AG09309 (cell line): ENCODE data around the gene HSD3B2.
"Not testable (repeated sequence)": the region's sequence is repeated elsewhere in the genome, so short reads cannot be mapped to it uniquely, and the experiment has no call there.

Experiments used
- DNase-seq: peaks from one replicate; pipeline ENCODE4 v3.0.0-alpha.2; 2010; ENCODE audit warnings: low read depth
- H3K4me3 ChIP-seq: 2 replicates; pipeline ENCODE4 v1.5.1; 2011; ENCODE audit warnings: mild to moderate bottlenecking, low read depth, low read length, moderate library complexity; ENCODE audit not compliant: control insufficient read depth
- TF ChIP-seq, protein P1 (sequence below): IDR thresholded peaks from 2 replicates; pipeline ENCODE4 v1.5.1; 2011; ENCODE audit warnings: mild to moderate bottlenecking, low read depth, low read length, inconsistent platforms; ENCODE audit not compliant: insufficient read depth, control insufficient read depth; ENCODE audit errors: missing control alignments

HSD3B2 gene

DNA sequence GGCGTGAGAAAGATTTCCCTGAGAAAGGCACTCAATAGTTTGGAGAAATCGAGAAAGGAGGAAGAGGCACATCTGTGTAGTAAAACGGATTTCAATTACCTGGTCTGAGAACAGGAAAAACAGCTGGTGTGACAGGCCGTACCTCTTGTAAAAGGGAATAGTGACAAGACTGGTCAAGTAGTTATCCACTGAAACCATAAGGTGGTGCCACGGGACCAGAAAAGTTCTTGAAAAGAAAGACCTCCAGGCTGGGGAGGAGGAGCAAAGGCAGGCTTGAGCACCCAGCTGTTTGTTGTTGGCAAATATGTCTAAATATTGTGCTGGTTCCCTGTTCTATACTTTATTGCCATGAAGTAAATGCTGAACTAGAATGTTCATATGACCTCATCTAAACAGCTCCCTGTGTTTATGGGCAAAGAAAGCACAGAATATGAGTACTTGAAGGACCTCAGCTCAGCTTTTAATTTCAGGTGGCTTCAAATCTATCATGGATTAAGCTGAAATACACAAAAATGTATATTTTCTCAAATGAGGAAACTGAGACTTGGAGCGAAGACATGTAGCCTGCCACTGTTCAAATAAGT is 42.4 kb upstream of the HSD3B2 start:
- no peak for DNase-seq
- TF ChIP-seq, protein P1, sequence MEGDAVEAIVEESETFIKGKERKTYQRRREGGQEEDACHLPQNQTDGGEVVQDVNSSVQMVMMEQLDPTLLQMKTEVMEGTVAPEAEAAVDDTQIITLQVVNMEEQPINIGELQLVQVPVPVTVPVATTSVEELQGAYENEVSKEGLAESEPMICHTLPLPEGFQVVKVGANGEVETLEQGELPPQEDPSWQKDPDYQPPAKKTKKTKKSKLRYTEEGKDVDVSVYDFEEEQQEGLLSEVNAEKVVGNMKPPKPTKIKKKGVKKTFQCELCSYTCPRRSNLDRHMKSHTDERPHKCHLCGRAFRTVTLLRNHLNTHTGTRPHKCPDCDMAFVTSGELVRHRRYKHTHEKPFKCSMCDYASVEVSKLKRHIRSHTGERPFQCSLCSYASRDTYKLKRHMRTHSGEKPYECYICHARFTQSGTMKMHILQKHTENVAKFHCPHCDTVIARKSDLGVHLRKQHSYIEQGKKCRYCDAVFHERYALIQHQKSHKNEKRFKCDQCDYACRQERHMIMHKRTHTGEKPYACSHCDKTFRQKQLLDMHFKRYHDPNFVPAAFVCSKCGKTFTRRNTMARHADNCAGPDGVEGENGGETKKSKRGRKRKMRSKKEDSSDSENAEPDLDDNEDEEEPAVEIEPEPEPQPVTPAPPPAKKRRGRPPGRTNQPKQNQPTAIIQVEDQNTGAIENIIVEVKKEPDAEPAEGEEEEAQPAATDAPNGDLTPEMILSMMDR: no peak
- no peak overlapping the region for H3K4me3 ChIP-seq

DNA sequence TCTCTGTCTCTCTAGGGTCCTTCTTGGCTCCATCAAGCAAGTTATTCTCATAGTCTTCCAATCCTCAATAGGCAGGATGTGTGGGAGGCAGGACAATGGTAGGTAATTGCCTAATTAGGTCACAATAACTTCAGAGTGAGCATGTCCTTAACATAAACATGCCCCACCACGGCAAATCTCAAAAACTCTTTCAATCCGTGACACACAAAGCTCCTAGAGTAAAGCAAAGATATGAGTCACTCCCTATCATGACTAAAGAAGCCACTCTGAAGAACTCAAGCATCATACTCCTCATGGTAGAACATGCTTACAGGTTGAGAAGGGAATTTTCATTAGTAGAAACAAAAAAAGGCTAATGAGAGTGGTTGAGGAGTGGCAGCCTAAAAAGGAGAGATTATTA is 41.5 kb upstream of the HSD3B2 start:
- DNase-seq: no peak
- TF ChIP-seq, protein P1: no peak
- no peak overlapping the region for H3K4me3 ChIP-seq

DNA sequence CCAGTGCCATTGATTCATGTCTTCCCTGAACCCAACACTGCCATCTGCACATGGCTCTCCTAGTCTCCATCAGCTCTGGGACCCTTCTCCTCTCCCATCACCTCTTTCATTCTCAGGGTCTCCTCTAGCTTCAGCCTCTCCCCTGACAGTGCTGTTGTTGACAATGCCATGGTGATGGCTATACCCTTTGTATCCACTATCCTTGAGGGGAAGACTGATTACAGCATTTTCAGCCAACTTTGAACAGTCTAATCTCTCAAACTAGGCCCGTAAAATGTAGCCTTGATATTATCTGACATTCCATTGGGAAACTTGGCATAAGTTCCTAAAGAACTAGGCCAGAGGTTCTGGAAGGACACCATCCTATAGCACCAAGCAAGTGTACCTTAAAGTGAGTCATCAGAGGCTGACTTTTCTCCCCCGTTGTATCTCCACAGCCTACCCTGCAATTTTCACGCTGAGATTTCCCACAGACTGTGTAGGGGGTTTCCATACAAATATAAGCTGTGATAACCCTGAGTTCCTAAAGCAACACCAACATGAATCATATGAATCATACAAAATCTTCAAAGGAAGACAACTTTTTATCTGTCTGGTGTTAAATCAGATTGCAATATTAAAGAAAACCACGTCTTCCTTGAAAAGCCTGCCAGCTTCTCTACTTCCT is 40.6 kb upstream of the HSD3B2 start:
- TF ChIP-seq, protein P1: no peak
- DNase-seq: no peak
- H3K4me3 ChIP-seq: no peak overlapping the region

DNA sequence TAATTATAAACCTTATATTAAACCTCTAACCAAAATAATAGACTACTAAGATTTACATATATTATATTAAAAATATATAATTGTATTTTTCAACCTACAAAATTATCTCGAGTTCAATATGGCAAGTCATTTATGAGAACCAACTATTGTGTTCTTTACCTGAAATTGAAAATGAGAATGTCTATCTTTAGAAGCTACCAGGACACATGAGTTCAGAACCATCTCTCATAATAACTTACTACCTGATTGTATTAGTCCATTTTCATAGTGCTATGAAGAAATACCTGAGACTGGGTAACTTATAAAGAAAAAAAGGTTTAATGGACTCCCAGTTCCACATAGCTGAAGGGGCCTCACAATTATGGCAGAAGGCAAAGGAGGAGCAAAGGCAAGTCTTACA is 39.6 kb upstream of the HSD3B2 start:
- H3K4me3 ChIP-seq: no peak overlapping the region
- TF ChIP-seq, protein P1: no peak
- DNase-seq: no peak

DNA sequence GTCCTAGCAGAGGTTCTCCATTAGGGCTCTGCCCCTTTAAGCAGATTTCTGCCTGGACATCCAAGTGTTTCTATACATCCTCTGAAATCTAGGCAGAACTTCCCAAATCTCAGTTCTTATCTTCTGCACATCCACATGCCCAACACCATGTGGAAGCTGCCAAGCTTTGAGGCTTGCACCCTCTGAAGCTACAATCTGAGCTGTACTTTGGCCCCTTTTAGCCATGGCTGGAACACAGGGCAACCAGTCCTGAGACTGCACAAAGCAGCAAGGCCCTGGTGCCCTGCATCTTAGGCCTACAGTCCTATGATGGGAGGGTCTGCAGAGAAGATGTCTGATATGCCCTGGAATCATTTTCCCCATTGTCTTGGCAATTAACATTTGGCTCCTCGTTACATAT is 38.4 kb upstream of the HSD3B2 start:
- H3K4me3 ChIP-seq: no peak overlapping the region
- TF ChIP-seq, protein P1: no peak
- no peak for DNase-seq

DNA sequence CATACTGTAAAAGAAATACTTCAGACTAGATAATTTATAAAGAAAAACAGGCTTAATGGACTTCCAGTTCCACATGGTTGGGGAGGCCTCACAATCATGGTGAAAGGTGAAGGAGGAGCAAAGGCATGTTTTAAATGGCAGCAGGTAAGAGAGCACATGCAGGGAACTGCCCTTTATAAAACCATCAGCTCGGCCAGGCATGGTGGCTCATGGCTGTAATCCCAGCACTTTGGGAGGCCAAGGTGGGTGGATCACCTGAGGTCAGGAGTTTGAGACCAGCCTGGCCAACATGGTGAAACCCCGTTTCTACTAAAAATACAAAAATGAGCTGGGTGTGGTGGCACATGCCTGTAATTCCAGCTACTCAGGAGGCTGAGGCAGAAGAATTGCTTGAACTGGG is 37.4 kb upstream of the HSD3B2 start:
- H3K4me3 ChIP-seq, DNase-seq: not testable (repeated sequence)

DNA sequence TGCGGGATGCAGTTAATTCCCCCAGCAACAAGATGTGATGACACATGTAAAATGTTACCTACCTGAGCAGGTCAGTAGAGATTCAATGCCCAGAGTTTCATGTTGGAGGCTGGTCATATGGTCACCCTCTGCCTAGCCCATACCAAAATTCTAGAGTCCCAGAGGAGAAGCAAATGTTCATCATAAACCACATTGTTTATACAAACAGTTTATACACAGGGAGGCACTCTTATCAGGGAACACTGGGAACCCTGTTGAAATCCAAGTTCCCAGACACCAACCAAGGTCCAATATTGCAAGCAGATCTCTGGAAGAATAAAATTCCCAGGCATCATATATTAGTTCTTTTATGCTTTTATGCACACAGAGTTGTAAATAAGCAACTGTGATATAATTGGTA is 35.8 kb upstream of the HSD3B2 start:
- no peak for DNase-seq
- H3K4me3 ChIP-seq: no peak overlapping the region
- TF ChIP-seq, protein P1: no peak
